Hepatocyte (in vitro differentiated cells): ENCODE data around the gene NTHL1.

Experiments
- CTCF ChIP-seq: fragments of 200-600 bp; sonication (generic); IDR thresholded peaks from 2 replicates; pipeline ENCODE4 v1.5.1; 2016; ENCODE audit warnings: antibody characterized with exemption, mild to moderate bottlenecking; ENCODE audit not compliant: poor library complexity
- EZH2 ChIP-seq: fragments of 200-600 bp; sonication (generic); IDR thresholded peaks from 2 replicates; pipeline ENCODE4 v1.6.1; 2016; ENCODE audit warnings: antibody characterized with exemption, mild to moderate bottlenecking, borderline replicate concordance
- EZH2phosphoT487 ChIP-seq: fragments of 200-600 bp; sonication (generic); IDR thresholded peaks from one replicate; pipeline ENCODE4 v1.6.1; 2018; ENCODE audit warnings: antibody characterized with exemption, mild to moderate bottlenecking, low read depth, moderate library complexity; ENCODE audit not compliant: unreplicated experiment, severe bottlenecking

GRCh38 chr16:2028146-2028545 lies 19.5 kb downstream of the NTHL1 start:
- TF ChIP-seq CTCF (no peak), EZH2 (no peak), EZH2phosphoT487 (no peak)
